Kidney capillary endothelial cell (primary cell): ENCODE data around the gene C1QTNF9.
"Not testable (repeated sequence)": the region's sequence is repeated elsewhere in the genome, so short reads cannot be mapped to it uniquely, and the experiment has no call there.

ENCODE experiments used
- DNase-seq: peaks from one replicate; pipeline ENCODE4 v3.0.0-alpha.2; 2018; ENCODE audit warnings: low spot score

C1QTNF9 gene

DNA sequence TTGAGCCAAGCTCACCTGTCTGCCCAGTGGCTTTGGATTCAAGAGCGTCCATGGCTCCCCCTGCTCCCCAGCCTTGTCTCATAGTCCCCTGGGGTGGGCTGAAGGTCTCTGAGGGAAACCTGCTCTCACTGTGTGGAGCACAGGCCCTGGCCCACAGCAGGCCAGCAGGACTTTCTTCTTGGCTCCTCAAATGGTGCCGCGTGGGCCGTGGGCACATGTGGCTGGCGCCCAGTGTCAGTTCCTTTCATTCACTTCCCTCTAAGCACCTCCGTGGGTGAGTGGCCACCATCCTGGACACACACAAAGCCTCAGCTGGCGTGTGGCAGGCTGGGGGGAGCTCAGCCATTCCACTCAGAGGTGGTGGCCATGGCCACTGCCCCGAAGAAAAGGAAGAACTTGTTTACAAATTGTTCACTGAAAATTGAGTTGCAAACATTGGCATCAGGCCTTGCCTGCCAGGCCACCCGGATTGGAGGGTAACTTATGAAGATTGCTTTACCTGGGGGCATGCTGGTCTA is 53.1 kb downstream of the C1QTNF9 start:
- no peak for DNase-seq

DNA sequence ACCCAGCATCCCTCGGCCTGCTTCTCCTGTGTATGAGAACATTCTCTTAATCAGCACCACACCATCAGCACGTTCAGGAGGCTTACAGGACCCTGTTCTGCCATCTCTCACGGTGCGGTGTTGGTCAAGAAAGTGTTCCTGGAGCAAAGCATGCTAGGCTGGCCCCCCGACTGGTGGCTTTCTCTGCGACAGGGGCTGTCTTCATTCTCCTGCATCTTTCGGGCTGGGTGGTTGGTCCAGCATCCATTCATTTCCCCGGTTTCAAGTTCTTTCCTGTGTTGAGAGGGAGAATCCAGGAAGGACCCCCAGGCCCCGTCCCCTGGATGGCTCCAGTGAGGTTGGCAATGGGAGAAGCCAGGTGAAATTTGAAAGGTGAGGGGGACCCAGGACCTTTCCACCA is 55.8 kb downstream of the C1QTNF9 start:
- no peak for DNase-seq

DNA sequence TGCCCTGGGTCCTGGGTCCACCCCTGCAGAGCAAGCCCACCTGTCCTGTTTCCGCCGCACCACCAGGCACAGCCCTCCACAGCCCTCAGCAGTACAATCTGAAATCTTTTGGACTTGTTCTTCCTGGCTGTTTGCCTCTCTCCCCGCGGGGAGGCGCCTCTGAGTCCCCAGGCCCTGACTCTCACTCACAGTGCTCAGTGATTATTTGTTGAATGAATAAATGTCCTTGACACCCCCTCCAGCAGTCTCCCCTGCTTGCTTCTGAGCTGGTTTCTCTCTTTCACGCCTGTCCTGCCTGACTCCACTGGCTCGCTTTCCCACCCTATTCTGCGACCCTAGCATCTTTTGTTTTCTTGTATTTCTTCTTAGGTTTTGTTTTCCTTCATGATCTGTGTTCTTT is 56.9 kb downstream of the C1QTNF9 start:
- DNase-seq, result not testable (repeated sequence)

DNA sequence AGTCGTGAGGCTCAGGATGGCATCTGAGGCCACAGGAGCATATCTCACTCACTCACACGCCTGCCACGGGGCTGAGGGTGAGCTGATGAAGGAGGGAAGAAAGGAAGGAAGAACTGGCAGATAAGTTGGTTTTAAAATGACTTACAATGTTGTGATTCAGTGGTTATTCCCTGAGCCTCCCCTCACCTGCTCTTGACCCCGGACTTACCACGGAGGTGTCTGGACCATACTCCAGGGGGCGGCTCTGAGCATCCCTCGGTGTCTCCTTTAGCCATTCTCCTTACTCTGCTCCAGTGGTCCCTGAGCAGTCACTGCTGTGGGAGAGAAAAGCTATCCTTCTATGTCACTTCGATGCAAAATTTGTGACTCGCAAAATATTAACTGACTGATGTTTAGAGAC is 61.9 kb downstream of the C1QTNF9 start:
- DNase-seq, result not testable (repeated sequence)
